Activated gamma-delta T cell (primary cell): ENCODE data around the gene IGLL1.
"Not testable (repeated sequence)": the region's sequence is repeated elsewhere in the genome, so short reads cannot be mapped to it uniquely, and the experiment has no call there.

ENCODE experiments used
- DNase-seq: peaks from one replicate; lab custom pipeline; 2025; lab: John Stamatoyannopoulos, UW

Gene IGLL1

DNA sequence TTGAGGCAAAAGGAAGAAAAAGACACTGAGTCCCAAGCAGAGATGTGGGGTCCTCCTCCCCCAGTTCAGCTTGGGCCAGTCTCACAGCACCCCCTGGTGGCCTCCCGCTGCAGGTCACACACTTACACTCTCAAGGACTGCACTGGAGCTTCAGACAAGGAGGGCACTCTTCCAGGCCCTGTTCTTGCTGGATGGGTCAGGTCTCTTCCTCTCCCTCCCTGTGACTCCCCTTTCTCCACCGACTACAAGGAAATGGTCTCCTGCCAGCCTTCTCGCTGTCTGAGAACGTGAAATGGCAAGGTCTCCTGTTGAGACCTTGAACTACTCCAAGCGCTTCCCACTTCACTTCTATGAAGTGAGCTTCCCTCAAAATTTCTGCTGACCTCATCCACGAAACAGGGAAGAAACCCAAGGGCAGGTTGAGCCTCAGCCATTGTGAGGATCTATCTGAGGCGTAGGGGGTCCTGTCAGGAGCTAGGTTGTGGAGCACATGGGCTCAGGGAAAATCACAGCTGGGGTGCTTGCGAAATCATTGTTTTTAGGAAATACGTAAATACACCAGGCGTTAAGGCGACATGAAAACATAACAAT lies 11.2 kb upstream of the IGLL1 start:
- no peak for DNase-seq

GRCh38 chr22:23583836-23584235 lies 3.7 kb upstream of the IGLL1 start:
- no peak for DNase-seq

- no peak for DNase-seq
Measured at GRCh38 chr22:23583153-23583552, 3.1 kb upstream of the IGLL1 start.

DNA sequence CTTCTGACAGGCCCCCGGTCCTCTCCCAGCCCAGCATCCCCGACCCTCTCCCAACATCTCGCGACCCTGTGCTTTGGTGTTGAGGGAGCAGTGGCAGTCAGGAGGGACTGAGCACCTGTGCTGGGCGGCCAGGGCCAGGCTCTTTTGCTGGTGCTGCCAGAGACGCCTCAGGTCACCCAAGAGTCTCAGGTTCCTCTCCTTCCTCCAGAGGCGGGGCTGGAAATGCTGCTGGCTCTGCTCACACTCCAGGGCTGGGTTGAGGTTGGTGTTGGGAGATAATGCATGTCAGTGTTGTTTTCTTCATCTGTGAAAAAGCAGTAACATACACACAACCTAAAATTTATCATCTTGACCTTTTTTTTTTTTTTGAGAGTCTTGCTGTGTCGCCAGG lies 1.2 kb upstream of the IGLL1 start:
- no peak for DNase-seq

GRCh38 chr22:23580576-23581259 lies 628 bp upstream of the IGLL1 start:
- no peak for DNase-seq

- no peak for DNase-seq
Measured at GRCh38 chr22:23579280-23579679, 810 bp downstream of the IGLL1 start.

- DNase-seq, result no peak
Measured at GRCh38 chr22:23578306-23578705, 1.8 kb downstream of the IGLL1 start.

GRCh38 chr22:23576681-23577080 lies 3.4 kb downstream of the IGLL1 start:
- DNase-seq, result no peak

GRCh38 chr22:23575601-23576000 lies 4.5 kb downstream of the IGLL1 start:
- no peak for DNase-seq

GRCh38 chr22:23574877-23575276 lies 5.2 kb downstream of the IGLL1 start:
- DNase-seq, result no peak

- DNase-seq, result no peak
Measured at GRCh38 chr22:23574371-23574811, 5.7 kb downstream of the IGLL1 start.

DNA sequence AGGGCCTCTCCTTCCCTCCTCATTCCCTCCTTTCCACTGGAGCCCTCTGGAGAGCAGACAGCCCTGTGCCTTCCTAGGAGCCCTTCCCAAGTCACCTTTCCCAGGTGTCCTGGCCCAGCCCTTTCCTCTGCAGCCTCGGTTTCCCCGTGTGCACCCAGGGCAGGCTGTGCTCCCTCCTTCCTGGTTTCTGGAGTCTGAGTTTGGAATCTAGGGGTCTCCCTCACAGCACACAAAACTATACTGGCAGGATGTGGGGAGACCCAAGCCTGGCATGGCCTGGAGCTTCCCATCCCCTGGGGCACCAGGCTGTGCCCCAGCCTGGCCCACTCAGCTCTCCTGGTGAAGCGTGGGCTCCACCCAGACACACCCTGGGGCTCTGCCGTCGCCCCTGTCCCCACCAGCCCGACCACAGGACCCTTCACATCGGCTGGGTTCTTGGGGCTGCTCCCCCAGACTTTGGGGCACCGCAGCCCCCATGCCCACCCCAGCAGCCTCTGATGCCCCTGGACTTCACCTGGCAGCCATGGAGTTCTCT lies 6.3 kb downstream of the IGLL1 start:
- not testable (repeated sequence) for DNase-seq

- DNase-seq, result not testable (repeated sequence)
Measured at GRCh38 chr22:23573106-23573505, 7.0 kb downstream of the IGLL1 start.

DNA sequence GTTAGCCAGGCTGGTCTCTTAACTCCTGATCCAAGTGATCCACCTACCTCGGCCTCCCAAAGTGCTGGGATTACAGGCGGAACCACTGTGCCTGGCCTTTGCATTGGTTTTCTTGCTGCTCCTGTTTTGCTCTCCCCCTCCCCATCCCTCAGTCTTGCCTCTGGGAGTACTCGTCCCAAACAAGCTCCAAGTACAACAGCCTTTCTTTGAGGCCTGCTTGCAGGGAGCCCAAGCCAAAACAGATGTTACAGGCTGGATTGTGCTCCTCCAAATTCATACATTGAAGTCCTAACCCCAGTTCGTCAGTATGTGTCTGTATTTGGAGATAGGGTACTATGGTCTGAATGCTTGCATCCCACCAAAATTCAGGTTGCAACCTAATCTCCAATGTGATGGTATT lies 8.6 kb downstream of the IGLL1 start:
- no peak for DNase-seq

GRCh38 chr22:23570681-23571080 lies 9.4 kb downstream of the IGLL1 start:
- no peak for DNase-seq

GRCh38 chr22:23569716-23570115 lies 10.4 kb downstream of the IGLL1 start:
- DNase-seq, result no peak

DNA sequence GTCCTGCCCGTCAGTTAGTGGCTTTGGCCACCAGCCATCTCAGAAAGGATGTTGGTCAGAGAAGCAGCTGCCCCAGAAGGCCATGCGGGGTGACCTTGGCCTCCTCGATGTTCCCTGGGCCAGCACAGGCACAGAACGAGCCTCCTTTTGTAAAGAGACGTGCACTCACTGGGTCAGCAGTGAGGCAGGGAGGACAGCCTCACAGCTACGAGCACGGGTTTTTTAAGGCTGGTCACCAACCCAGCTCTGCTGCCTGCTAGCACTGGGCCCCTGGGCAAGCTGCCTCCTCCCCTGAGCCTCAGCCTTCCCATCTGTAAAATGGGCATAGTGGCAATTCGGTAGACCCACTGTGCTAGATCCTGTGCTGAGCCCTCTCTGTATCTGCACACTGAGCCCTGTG lies 10.8 kb downstream of the IGLL1 start:
- DNase-seq, result no peak

DNA sequence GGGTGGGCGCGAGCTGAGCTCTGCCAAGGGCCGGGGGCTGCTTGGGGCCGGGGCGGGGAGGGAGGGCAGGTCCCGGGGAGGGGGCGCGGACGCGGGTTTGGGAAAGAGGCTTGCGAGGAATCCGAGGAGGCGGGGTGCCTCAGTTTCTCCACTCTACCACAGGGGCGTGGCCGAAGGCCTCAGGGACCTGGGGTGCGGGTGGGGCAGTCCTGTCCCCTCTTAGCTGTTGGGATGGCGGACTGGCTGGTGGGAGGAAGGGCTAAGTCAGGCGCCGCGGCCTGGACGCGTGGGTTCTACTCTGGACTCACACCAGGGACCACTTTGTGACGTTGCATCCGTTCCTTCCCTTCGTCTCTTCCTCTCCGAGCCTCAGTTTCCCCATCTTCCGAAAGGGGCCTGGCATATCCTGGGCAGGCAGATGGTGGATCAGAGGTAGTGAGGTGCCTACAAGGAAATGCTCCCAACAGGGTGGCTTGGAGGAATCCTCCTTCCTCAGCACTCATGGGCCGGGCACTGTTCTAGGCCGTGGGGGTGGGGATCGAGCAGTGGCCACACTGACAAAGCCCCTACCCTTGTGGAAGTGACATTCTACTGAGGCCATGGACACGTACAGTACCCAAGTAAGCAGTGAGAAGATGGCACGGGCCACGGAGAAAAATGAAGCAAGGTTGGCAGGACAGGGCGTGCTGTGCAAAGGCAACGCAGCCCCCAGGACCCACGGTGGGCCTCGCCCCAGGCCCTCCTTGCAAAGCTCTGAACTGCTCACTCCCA lies 13.2 kb downstream of the IGLL1 start:
- DNase-seq, result no peak

GRCh38 chr22:23565915-23566704 lies 14.0 kb downstream of the IGLL1 start:
- DNase-seq, result no peak

- no peak for DNase-seq
Measured at GRCh38 chr22:23565305-23565914, 14.7 kb downstream of the IGLL1 start.

DNA sequence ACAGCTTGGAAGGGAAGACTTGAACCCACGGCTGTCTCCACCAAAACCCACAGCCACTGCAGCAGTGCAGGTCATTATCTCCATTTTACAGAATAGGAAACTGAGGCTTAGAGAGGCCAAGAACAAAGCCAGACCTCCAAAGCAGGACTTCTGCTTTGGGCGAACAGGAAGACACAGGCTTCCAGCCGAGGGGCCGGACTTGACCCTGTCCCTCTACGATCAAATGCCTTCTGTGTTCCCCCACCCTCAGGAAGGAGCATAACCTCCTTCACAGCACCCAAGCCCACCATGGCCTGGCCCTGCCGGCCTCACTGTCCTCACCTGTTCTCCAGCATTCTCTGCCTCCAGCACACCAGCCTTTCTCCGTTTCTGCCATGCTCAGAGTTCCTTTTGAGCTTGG lies 15.8 kb downstream of the IGLL1 start:
- DNase-seq, result no peak

DNA sequence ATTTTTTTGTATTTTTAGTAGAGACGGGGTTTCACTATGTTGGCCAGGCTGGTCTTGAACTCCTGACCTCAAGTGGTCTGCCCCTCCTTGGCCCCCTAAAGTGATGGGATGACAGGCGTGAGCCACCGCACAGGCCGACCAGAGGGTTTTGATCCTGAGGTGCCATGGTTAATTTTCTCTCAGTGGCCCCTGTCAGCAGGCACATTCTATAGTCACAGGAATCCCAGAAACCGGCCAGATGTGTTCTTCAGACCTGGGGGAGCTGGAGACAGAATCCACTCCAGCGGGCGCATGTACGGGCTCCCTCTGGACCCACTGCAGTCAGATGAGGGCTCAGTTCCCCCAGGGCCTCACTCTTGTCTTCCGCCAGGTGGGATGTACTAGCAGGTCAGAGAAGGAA lies 17.0 kb downstream of the IGLL1 start:
- no peak for DNase-seq
